ENCODE data around the gene MED16.
A peak's percentile ranks its signal among the peaks of the same experiment; 100 is the strongest.

Gene MED16

DNA sequence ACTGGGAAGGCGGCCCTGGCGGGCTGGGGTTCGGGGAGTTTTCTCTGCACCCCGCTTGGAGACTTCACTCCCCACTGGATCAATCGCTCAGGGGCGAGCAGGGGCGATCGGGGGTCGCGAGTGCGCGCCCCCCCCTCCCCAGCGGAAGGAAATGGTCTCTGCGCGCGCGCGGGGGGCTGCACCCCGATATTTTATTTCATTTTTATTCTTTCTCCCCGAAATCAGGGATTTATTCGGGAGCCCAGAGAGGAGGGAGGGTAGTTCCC is 33.3 kb upstream of the MED16 start:
- H3K36me3 ChIP-seq: peaks cover 27% of the 10 kb centered on the region
- TF ChIP-seq, protein P1, sequence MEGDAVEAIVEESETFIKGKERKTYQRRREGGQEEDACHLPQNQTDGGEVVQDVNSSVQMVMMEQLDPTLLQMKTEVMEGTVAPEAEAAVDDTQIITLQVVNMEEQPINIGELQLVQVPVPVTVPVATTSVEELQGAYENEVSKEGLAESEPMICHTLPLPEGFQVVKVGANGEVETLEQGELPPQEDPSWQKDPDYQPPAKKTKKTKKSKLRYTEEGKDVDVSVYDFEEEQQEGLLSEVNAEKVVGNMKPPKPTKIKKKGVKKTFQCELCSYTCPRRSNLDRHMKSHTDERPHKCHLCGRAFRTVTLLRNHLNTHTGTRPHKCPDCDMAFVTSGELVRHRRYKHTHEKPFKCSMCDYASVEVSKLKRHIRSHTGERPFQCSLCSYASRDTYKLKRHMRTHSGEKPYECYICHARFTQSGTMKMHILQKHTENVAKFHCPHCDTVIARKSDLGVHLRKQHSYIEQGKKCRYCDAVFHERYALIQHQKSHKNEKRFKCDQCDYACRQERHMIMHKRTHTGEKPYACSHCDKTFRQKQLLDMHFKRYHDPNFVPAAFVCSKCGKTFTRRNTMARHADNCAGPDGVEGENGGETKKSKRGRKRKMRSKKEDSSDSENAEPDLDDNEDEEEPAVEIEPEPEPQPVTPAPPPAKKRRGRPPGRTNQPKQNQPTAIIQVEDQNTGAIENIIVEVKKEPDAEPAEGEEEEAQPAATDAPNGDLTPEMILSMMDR (IDR thresholded peaks at IDR 0.05; ENCODE audit: low read depth, low read length): no peak
- no peaks in the 10 kb centered on the region for H3K9me3 ChIP-seq (ENCODE audit: severe bottlenecking)
- no peaks in the 10 kb centered on the region for H3K27me3 ChIP-seq (ENCODE audit: insufficient read depth, low read depth, severe bottlenecking)
- H3K4me3 ChIP-seq (ENCODE audit: low read depth, low read length): peak overlapping the region; percentile 72
- DNase-seq: no peak
- H3K27ac ChIP-seq: peak overlapping the region; percentile 92

DNA sequence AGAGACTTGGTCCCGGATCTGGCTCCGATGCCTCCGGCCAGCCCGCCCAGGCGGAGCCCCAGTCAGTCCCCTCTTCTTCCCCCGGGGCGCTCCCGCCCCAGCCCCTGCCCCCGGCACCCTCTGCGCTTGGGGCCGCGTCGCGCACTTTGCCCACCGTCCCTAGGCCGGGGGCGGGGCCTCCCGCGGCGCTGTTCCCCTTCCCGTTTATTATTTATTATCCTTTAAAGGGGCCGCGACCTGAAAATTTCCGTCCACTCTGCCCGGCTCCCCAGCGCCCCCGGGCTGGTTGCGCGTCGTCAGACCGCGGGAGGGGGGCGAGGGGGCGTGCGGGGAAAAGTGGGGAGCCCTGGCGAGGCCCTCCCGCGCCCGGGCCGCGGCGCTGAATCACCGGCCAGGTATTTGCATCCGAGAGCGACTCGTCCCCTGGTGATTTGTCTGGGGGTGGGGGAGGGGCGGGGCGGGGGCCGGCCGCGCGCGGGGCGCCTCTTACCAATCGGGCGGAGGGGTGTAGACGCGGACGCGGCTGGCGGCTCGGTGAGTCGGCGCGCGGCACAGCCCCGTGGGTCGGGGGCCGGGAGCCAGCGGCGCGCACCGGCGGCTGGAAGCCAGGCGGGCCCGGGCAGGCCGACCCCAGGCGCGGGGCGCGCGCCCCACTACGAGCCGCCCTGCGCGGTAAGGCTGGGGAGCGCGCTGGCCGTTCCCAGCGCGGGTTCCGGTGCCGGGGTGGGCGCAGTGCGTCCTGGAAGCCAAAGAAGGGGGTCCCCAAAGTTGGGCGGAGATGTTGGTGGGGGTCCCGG is 32.7 kb upstream of the MED16 start, which contains the start of gene ARID3A:
Gene ARID3A (plus strand): TSS at position 510 of the 797 bp plus-strand sequence. CDS start 3,494 bp downstream, outside the sequence.
- Histone ChIP-seq H3K27ac (peak within 1 kb of the TSS; percentile 95), H3K4me3 (ENCODE audit: low read depth, low read length) (peak within 1 kb of the TSS; percentile 72), H3K27me3 (ENCODE audit: insufficient read depth, low read depth, severe bottlenecking) (no peaks in the 10 kb centered on the region), H3K36me3 (peaks cover 22% of the 10 kb centered on the region), H3K9me3 (ENCODE audit: severe bottlenecking) (no peaks in the 10 kb centered on the region)
- TF ChIP-seq, protein P1 (IDR thresholded peaks at IDR 0.05; ENCODE audit: low read depth, low read length): no peak
- peak; percentile 79 for DNase-seq

DNA sequence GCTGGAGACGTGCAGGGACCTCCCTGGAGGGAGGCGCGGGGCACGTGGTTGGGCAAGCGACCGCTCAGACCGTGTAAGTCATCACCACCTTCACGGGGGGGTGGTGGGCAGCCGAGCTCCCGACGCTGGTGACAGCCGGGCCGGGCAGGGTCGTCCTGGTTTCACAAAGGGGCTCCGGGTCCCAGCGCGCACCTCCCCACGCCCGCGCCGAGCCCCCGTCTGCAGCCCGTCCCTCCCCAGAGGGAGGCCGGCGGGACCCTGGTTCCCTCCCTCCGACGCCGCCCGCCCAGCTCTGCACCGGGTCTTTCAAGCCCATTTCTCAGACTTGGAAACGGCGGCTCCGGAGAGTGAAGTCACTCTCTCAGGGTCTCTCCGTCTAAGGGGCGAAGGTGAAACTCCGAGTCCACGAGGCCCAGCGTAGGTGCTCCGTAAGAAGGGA is 32.1 kb upstream of the MED16 start:
- DNase-seq: no peak
- H3K36me3 ChIP-seq: peaks cover 18% of the 10 kb centered on the region
- no peaks in the 10 kb centered on the region for H3K9me3 ChIP-seq (ENCODE audit: severe bottlenecking)
- TF ChIP-seq, protein P1 (IDR thresholded peaks at IDR 0.05; ENCODE audit: low read depth, low read length): no peak
- peaks cover 2% of the 10 kb centered on the region for H3K27me3 ChIP-seq (ENCODE audit: insufficient read depth, low read depth, severe bottlenecking)
- H3K4me3 ChIP-seq (ENCODE audit: low read depth, low read length): peak overlapping the region; percentile 72
- H3K27ac ChIP-seq: peak overlapping the region; percentile 95

DNA sequence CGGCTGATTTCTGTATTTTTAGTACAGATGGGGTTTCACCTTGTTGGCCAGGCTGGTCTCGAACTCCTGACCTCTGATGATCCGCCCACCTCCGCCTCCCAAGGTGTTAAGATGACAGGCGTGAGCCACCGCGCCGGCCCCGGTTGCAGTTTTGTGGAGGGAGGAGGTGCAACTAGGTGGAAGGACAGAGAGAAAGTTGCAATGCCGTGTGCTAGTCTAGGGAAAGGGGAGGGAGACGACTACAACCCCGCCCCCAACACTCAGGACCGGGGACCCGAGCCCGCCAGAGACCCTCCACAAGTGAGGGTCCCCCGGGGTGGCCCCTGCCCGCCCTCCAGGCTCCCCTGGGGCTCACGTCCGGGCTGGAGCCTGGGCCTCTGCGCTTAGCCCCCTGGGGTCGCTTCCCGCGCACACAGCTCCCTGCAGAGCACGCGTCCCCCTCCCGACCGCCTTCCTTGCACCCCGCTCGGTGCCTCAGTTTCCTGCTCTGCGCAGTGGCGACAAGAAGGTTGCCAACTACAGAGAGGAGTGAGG is 31.6 kb upstream of the MED16 start:
- TF ChIP-seq, protein P1 (IDR thresholded peaks at IDR 0.05; ENCODE audit: low read depth, low read length): no peak
- DNase-seq: no peak
- Histone ChIP-seq H3K9me3 (ENCODE audit: severe bottlenecking) (no peaks in the 10 kb centered on the region), H3K27me3 (ENCODE audit: insufficient read depth, low read depth, severe bottlenecking) (peaks cover 7% of the 10 kb centered on the region), H3K36me3 (peaks cover 13% of the 10 kb centered on the region), H3K4me3 (ENCODE audit: low read depth, low read length) (peak overlapping the region; percentile 72), H3K27ac (peak overlapping the region; percentile 95)

DNA sequence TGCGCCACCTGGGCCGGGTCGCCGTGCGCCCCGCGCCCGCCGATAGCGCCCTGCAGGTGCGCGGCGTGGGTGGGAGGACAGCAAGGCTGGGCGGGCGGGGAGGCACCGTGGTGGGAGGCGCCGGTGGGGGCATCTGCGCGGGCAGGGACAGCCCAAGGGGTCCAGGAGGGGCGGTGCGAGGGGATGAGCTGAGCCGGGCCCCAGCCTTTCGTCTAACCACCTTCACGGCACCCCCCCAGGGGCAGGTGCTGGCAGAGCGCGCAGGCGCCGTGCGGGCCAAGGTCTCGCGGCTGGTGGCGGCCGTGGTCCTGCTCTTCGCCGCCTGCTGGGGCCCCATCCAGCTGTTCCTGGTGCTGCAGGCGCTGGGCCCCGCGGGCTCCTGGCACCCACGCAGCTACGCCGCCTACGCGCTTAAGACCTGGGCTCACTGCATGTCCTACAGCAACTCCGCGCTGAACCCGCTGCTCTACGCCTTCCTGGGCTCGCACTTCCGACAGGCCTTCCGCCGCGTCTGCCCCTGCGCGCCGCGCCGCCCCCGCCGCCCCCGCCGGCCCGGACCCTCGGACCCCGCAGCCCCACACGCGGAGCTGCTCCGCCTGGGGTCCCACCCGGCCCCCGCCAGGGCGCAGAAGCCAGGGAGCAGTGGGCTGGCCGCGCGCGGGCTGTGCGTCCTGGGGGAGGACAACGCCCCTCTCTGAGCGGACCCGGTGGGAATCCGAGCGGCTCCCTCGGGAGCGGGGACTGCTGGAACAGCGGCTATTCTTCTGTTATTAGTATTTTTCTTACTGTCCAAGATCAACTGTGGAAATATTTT is 27.3 kb upstream of the MED16 start:
- no peak overlapping the region for H3K27ac ChIP-seq
- DNase-seq: peak; percentile 65
- no peaks in the 10 kb centered on the region for H3K9me3 ChIP-seq (ENCODE audit: severe bottlenecking)
- no peaks in the 10 kb centered on the region for H3K36me3 ChIP-seq
- H3K27me3 ChIP-seq (ENCODE audit: insufficient read depth, low read depth, severe bottlenecking): peaks cover 24% of the 10 kb centered on the region
- TF ChIP-seq, protein P1 (IDR thresholded peaks at IDR 0.05; ENCODE audit: low read depth, low read length): no peak
- peak overlapping the region; percentile 42 for H3K4me3 ChIP-seq (ENCODE audit: low read depth, low read length)

Measured in WERI-Rb-1 (cell line).